Duodenal mucosa (tissue), 2 donors: ENCODE data around the gene PNMA6A.
"Not testable (repeated sequence)": the region's sequence is repeated elsewhere in the genome, so short reads cannot be mapped to it uniquely, and the experiment has no call there.

ENCODE experiments used
- H3K27ac ChIP-seq: one replicate; pipeline ENCODE4 v1.7.0; 2013; ENCODE audit warnings: low read depth, low read length
- H3K27me3 ChIP-seq, 2 donors: one replicate each; pipeline ENCODE4 v1.7.0; 2013; ENCODE audit warnings: low read length in 2 of 2, control low read depth in 1 of 2; ENCODE audit not compliant: insufficient read depth in 2 of 2, control insufficient read depth in 1 of 2
- H3K36me3 ChIP-seq, 2 donors: one replicate each; pipeline ENCODE4 v1.7.0; 2013; ENCODE audit warnings: low read length in 2 of 2, control low read depth in 1 of 2; ENCODE audit not compliant: insufficient read depth in 2 of 2, control insufficient read depth in 1 of 2
- H3K4me1 ChIP-seq, 2 donors: one replicate each; pipeline ENCODE4 v1.7.0; 2013; ENCODE audit warnings: low read length in 2 of 2, control low read depth in 1 of 2; ENCODE audit not compliant: insufficient read depth in 2 of 2, control insufficient read depth in 1 of 2
- H3K4me3 ChIP-seq, 2 donors: one replicate each; pipeline ENCODE4 v1.7.0; 2013; ENCODE audit warnings: low read length in 2 of 2, low read depth in 1 of 2
- H3K9ac ChIP-seq, 2 donors: one replicate each; pipeline ENCODE4 v1.7.0; 2013; ENCODE audit warnings: low read length in 2 of 2, low read depth in 1 of 2
- H3K9me3 ChIP-seq, 2 donors: one replicate each; pipeline ENCODE4 v1.7.0; 2013; ENCODE audit warnings: low read length in 2 of 2, control low read depth in 1 of 2; ENCODE audit not compliant: control insufficient read depth in 1 of 2

PNMA6A gene

GRCh38 chrX:153074935-153075334 lies 2.7 kb downstream of the PNMA6A start:
- Histone ChIP-seq H3K4me1 (no peaks in the 10 kb centered on the region), H3K36me3 (no peaks in the 10 kb centered on the region), H3K9me3 (no peaks in the 10 kb centered on the region), H3K27me3 (no peaks in the 10 kb centered on the region), H3K27ac (no peak overlapping the region), H3K4me3 (no peak overlapping the region), H3K9ac (no peak overlapping the region)

DNA sequence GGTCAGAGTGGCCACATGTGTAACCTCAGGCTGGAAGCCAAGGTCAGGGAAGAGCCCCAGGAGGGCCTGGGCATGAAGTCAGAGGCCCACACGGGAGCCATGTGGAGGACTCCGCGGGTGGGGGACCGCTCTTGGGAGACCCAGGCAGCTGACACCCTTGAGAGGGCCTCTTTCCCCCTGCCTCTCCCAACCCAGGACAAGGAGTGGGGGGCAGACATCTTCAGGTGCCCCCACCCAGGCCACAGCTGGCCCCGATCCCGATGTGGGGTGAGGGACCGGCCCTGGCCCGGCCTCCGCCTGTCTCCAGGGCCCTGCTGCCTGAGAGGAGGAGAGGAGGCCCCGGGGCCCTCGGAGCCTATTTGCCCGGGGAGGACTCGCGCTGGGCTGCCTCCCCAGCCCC lies 3.1 kb downstream of the PNMA6A start:
- Histone ChIP-seq H3K9ac (no peak overlapping the region), H3K27ac (no peak overlapping the region), H3K4me1 (no peaks in the 10 kb centered on the region), H3K9me3 (no peaks in the 10 kb centered on the region), H3K27me3 (no peaks in the 10 kb centered on the region), H3K36me3 (no peaks in the 10 kb centered on the region), H3K4me3 (no peak overlapping the region)

- not testable (repeated sequence) for H3K9ac ChIP-seq, H3K27ac ChIP-seq, H3K27me3 ChIP-seq, H3K9me3 ChIP-seq, H3K4me3 ChIP-seq, H3K4me1 ChIP-seq, H3K36me3 ChIP-seq
Observed at GRCh38 chrX:153077437-153078135, 5.3 kb downstream of the PNMA6A start.

- not testable (repeated sequence) for H3K4me1 ChIP-seq, H3K9ac ChIP-seq, H3K4me3 ChIP-seq, H3K9me3 ChIP-seq, H3K27me3 ChIP-seq, H3K27ac ChIP-seq, H3K36me3 ChIP-seq
Observed at GRCh38 chrX:153083238-153083923, 11.1 kb downstream of the PNMA6A start.

GRCh38 chrX:153102418-153102817 lies 30.2 kb downstream of the PNMA6A start:
- H3K4me1 ChIP-seq, result no peaks in the 10 kb centered on the region
- H3K9ac ChIP-seq, result no peak overlapping the region
- H3K27ac ChIP-seq, result no peak overlapping the region
- no peaks in the 10 kb centered on the region for H3K27me3 ChIP-seq
- H3K4me3 ChIP-seq, result no peak overlapping the region
- H3K9me3 ChIP-seq, result no peaks in the 10 kb centered on the region
- no peaks in the 10 kb centered on the region for H3K36me3 ChIP-seq

- not testable (repeated sequence) for H3K9ac ChIP-seq, H3K9me3 ChIP-seq, H3K4me3 ChIP-seq, H3K36me3 ChIP-seq, H3K27me3 ChIP-seq, H3K4me1 ChIP-seq, H3K27ac ChIP-seq
Observed at GRCh38 chrX:153104959-153105358, 32.7 kb downstream of the PNMA6A start.

DNA sequence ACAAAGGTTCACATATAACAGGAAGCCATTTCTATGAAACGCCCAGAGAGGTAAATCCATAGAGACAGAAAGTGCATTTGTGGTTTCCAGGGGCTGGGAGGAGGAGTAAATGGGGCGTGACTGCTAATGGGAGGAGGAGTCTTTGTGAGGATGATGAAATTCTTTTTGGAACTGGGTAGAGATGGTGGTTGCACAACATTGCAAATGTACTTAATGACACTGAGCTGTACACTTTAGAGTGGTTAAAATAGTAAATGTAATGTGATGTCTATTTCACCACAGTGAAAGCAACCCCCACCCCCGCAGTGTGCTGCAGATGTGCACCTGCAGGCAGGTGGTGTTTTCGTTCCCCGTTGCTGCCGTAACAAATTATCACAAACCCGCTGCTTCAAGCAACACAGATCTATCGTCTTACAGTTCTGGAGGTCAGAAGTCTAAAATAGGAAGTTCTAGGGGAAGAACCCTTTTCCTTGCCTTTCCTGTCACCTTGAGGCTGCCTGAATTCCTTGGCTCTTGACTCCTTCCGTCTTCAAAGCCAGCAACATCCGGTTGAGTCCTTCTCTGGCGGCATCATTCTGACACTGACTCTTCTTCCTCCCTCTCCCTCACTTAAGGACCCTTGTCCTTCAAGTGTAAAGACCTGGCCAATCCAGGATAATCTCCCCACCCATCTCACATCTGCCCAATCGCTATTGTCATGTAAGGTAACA lies 34.0 kb downstream of the PNMA6A start:
- H3K4me3 ChIP-seq, H3K36me3 ChIP-seq, H3K9ac ChIP-seq, H3K4me1 ChIP-seq, H3K9me3 ChIP-seq, H3K27ac ChIP-seq, H3K27me3 ChIP-seq: not testable (repeated sequence)

GRCh38 chrX:153110735-153111134 lies 38.5 kb downstream of the PNMA6A start:
- not testable (repeated sequence) for H3K27ac ChIP-seq, H3K36me3 ChIP-seq, H3K4me1 ChIP-seq, H3K9ac ChIP-seq, H3K9me3 ChIP-seq, H3K27me3 ChIP-seq, H3K4me3 ChIP-seq

DNA sequence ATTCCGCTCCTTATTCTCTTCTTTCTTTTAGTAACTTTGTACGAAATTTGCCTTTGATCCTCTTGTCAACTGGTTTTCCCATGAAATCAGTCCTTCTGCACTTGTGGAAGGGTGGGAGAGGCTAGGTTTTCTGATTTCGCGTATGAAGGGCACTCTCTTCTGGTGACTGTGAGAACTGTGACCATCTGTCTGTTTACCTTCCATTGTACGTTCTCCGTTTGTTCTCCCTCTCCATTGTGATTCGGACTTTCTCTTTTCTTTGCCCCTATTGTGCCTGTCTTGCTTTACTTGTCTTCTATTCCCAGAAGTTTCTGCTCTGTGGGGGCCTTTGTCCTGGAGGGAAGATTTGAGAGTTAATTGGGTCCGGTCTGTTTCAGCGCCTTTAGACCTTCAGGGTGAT lies 41.6 kb downstream of the PNMA6A start:
- H3K36me3 ChIP-seq, result not testable (repeated sequence)

DNA sequence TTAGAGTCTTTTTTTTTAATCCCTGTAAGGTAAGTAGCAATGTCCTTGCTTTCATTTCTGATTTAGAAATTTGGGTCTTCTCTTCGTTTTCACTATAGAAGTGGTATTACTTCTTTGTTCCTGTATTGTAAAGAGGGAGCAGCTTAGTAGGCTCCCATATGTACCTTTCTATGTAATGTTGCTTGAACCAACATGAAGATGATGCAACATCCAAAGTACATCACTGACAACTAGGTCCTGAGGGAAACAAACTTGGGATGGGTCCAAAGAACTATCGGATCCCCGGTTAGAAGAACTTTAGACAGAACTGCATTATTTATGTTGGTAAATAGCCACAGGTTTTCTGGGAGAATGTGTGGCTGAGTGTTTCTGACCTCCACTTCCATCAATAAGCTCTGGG lies 45.5 kb downstream of the PNMA6A start:
- H3K9ac ChIP-seq, H3K27me3 ChIP-seq, H3K4me3 ChIP-seq, H3K9me3 ChIP-seq, H3K27ac ChIP-seq, H3K36me3 ChIP-seq, H3K4me1 ChIP-seq: not testable (repeated sequence)

More for the DNA sequence above, 41.6 kb downstream of the PNMA6A start:
- not testable (repeated sequence) for H3K9me3 ChIP-seq, H3K9ac ChIP-seq, H3K4me1 ChIP-seq, H3K27ac ChIP-seq, H3K4me3 ChIP-seq, H3K27me3 ChIP-seq
